ENCODE measurements around the gene ARHGAP24.

ARHGAP24 gene

GRCh38 chr4:85701861-85702321 is 226.9 kb downstream of the ARHGAP24 start:
- peak; percentile 36 for DNase-seq (ENCODE audit: low spot score)
- in situ Hi-C loops (cut with MboI; ENCODE audit: low sequenced_read_pairs, unreplicated experiment): no loop called here
- TF ChIP-seq CTCF (IDR thresholded peaks at IDR 0.05; ENCODE audit: borderline replicate concordance, control extremely low read depth, extremely low read depth, insufficient read depth, missing control alignments): no peak

- no peak for DNase-seq (ENCODE audit: low spot score)
- no peak for TF ChIP-seq CTCF (IDR thresholded peaks at IDR 0.05; ENCODE audit: borderline replicate concordance, control extremely low read depth, extremely low read depth, insufficient read depth, missing control alignments)
- in situ Hi-C loops (cut with MboI; ENCODE audit: low sequenced_read_pairs, unreplicated experiment): no loop called here
These were observed 228.1 kb downstream of the ARHGAP24 start for GRCh38 chr4:85703096-85703495.

GRCh38 chr4:85707611-85708010 is 232.7 kb downstream of the ARHGAP24 start:
- peak; percentile 24 for DNase-seq (ENCODE audit: low spot score)
- in situ Hi-C loops (cut with MboI; ENCODE audit: low sequenced_read_pairs, unreplicated experiment): no loop called here
- no peak for TF ChIP-seq CTCF (IDR thresholded peaks at IDR 0.05; ENCODE audit: borderline replicate concordance, control extremely low read depth, extremely low read depth, insufficient read depth, missing control alignments)

- DNase-seq (ENCODE audit: low spot score): no peak
- in situ Hi-C loops (cut with MboI; ENCODE audit: low sequenced_read_pairs, unreplicated experiment): no loop called here
- TF ChIP-seq CTCF (IDR thresholded peaks at IDR 0.05; ENCODE audit: borderline replicate concordance, control extremely low read depth, extremely low read depth, insufficient read depth, missing control alignments): no peak
These were observed 233.5 kb downstream of the ARHGAP24 start for GRCh38 chr4:85708468-85708867.

GRCh38 chr4:85713005-85713404 is 238.1 kb downstream of the ARHGAP24 start:
- in situ Hi-C loops (cut with MboI; ENCODE audit: low sequenced_read_pairs, unreplicated experiment): no loop called here
- no peak for TF ChIP-seq CTCF (IDR thresholded peaks at IDR 0.05; ENCODE audit: borderline replicate concordance, control extremely low read depth, extremely low read depth, insufficient read depth, missing control alignments)

GRCh38 chr4:85715991-85716737 is 241.2 kb downstream of the ARHGAP24 start:
- in situ Hi-C loops (cut with MboI; ENCODE audit: low sequenced_read_pairs, unreplicated experiment): no loop called here
- TF ChIP-seq CTCF (IDR thresholded peaks at IDR 0.05; ENCODE audit: borderline replicate concordance, control extremely low read depth, extremely low read depth, insufficient read depth, missing control alignments): no peak
- DNase-seq (ENCODE audit: low spot score): no peak

More at GRCh38 chr4:85713005-85713404, 238.1 kb downstream of the ARHGAP24 start:
- no peak for DNase-seq (ENCODE audit: low spot score)

All from GM13976 (cell line).